C4-2B (cell line): ENCODE measurements around the gene SHISAL1.

ENCODE experiments used
- ZFX ChIP-seq: fragments of 450-650 bp; IDR thresholded peaks from 2 replicates; pipeline ENCODE4 v1.6.1; 2017
- TF ChIP-seq, protein P1 (sequence below): fragments of 450-650 bp; conservative IDR thresholded peaks from 2 replicates; pipeline ENCODE4 v1.5.1; 2017; ENCODE audit warnings: mild to moderate bottlenecking

DNA sequence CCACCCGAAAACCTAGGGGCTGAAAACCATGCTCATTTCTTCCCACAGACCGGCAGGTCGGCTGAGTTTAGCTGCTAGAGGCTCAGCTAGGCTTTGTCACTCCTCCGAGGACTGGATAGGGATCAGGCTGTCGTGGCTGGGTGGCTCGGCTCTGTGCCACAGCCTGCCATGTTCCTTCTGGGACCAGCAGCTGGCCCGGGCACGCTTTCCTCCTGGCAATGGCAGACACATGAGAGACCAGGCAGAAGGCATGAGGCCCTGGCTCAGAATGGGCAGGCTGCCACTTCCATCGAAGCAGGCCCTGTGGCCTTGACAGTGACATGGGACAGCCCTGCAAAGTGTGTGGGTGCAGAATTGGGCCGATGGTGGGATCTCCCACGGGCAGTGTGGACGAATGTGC lies 111.1 kb downstream of the SHISAL1 start:
- TF ChIP-seq, protein P1, sequence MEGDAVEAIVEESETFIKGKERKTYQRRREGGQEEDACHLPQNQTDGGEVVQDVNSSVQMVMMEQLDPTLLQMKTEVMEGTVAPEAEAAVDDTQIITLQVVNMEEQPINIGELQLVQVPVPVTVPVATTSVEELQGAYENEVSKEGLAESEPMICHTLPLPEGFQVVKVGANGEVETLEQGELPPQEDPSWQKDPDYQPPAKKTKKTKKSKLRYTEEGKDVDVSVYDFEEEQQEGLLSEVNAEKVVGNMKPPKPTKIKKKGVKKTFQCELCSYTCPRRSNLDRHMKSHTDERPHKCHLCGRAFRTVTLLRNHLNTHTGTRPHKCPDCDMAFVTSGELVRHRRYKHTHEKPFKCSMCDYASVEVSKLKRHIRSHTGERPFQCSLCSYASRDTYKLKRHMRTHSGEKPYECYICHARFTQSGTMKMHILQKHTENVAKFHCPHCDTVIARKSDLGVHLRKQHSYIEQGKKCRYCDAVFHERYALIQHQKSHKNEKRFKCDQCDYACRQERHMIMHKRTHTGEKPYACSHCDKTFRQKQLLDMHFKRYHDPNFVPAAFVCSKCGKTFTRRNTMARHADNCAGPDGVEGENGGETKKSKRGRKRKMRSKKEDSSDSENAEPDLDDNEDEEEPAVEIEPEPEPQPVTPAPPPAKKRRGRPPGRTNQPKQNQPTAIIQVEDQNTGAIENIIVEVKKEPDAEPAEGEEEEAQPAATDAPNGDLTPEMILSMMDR = no peak
- no peak for TF ChIP-seq ZFX
